Measurements from ENCODE around the gene VPS45.

GRCh38 chr1:150034336-150034735 is 33.2 kb upstream of the VPS45 start:
- TF ChIP-seq, protein P1, sequence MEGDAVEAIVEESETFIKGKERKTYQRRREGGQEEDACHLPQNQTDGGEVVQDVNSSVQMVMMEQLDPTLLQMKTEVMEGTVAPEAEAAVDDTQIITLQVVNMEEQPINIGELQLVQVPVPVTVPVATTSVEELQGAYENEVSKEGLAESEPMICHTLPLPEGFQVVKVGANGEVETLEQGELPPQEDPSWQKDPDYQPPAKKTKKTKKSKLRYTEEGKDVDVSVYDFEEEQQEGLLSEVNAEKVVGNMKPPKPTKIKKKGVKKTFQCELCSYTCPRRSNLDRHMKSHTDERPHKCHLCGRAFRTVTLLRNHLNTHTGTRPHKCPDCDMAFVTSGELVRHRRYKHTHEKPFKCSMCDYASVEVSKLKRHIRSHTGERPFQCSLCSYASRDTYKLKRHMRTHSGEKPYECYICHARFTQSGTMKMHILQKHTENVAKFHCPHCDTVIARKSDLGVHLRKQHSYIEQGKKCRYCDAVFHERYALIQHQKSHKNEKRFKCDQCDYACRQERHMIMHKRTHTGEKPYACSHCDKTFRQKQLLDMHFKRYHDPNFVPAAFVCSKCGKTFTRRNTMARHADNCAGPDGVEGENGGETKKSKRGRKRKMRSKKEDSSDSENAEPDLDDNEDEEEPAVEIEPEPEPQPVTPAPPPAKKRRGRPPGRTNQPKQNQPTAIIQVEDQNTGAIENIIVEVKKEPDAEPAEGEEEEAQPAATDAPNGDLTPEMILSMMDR (conservative IDR thresholded peaks at IDR 0.05) = no peak
- TF ChIP-seq EZH2 (IDR thresholded peaks at IDR 0.05; ENCODE audit: low read depth) = no peak

Measured in PC-9 (cell line).